CD4-positive, alpha-beta T cell treated with Interleukin-17A for 4 hours (primary cell): Measurements from ENCODE around the gene IQSEC1.

Source experiments
- DNase-seq: peaks from one replicate; pipeline ENCODE4 v3.0.0-alpha.2; 2020; ENCODE audit warnings: mixed read lengths

IQSEC1 gene

DNA sequence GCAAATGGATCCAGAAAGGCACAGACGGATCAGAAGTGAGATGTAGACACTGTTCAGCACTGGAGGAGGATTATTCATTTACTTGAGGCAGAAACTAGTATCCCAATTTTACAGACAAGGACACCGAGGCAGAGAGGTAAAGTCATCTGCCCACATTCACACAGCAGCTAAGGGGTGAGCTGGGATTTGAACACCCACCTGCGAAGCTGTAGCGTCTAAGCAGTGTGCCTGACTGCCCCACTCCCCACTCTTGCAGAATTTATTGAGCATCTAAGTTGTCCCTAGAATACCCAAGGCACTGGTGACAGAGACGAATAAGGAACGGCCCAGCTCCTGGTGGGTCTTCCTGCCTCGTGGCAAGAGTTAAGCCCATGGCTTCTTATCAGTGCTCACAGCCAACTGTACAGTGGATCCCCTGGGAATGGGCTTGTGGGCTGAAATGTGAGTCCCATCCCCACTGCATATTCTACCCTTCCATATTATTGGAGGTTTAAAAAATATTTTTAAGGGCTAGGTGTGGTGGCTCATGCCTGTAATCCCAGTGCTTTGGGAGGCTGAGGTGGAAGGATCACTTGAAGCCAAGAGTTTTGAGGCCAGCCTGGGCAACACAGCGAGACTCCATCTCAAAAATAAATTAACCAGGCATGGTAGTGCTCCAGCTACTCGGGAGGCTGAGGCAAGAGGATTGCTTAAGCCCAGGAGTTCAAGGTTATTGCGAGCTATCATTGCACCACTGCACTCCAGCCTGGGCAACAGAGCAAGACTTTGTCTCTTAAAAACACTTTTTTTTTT is 77.6 kb downstream of the IQSEC1 start:
- DNase-seq: no peak

DNA sequence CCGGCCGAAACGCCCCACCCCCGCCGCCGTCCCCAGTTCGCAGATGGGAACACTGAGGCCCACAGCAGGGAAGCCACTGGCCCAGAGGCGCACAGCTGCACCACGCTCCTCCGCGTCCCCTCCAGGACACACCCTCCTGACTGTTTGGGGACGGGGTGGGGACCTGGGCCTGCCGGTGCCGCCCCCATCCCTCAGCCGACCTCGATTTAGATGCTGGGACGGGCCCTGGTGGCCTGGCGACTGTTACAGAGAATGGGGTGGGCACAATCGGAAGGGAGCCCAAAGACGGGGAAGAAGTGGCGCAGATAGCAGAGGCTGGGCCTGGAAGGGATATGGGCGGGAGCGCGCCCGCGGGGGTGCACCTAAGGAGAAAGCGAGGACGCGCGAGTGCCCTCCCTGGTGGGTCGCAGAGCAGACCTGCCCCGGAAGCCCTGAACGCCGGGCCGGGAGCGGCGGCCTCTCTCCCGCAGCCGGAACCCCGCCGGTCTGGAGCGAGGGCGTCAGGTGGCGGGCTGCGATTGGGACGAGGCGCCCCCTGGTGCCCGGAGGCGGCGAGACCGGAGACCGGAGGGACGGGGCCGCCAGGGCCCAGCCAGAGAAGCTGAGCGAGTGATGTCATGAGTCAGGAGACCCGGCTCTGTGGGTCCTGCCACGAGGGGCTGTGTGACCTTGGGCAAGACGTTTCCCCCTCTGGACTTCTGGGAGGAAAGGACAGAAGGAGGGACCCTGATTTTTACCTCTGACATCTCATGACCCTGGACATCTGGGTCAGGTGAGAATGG is 78.4 kb downstream of the IQSEC1 start:
- DNase-seq: peak; percentile 90

DNA sequence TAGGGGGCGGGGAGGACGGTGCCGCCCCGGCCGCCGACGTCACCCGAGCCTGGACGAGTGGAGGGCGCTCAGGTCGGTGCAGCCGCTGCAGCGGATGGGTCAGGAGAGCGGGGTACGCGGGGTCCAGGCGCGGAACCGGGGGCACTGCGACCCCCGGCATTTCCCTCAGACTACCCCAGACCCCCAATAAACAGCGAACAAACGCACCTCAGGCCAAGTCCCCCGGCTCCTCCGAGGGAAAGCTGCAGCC is 78.9 kb downstream of the IQSEC1 start:
- peak; percentile 41 for DNase-seq

DNA sequence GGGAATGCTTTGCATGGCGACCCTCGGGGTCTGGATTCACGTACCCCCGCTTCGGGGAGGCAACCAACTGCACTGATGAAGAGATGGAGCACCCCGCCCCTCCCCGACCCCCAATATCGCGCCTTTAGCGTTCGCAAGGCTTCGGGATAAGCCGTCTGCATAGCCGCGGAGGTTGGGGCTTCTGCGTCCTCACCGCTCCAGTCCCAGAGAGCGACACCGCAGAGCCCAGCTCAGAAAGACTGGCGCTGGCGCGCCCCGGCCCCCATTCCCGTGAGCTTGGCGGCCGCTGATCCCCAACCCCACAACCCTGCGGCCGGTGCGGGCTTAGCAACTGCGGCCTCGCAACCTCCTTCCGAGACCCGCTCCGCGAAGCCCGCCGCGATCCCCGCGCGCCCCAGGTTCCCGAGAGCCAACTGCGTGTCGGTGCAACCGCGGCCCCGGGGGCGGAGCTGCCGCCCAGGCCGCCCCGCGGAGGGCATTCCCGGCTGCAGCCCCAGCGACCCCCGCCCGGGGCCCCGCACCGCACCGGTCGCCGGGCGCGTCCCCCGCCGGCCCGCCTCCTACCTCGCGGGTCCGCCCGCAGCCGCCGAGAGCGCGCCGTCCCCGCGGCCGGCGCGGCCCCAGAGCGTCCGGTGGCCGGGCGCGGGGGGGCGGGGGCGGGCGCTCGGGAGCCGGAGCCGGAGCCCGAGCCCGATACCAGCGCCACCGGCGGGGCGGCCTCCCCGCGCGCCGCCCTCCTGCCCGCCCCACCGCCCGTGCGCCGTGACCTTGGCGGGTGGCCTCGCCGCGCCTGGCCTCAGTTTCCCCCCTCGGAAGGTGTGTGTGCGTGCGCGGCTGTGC is 79.5 kb downstream of the IQSEC1 start:
- peak; percentile 40 for DNase-seq

DNA sequence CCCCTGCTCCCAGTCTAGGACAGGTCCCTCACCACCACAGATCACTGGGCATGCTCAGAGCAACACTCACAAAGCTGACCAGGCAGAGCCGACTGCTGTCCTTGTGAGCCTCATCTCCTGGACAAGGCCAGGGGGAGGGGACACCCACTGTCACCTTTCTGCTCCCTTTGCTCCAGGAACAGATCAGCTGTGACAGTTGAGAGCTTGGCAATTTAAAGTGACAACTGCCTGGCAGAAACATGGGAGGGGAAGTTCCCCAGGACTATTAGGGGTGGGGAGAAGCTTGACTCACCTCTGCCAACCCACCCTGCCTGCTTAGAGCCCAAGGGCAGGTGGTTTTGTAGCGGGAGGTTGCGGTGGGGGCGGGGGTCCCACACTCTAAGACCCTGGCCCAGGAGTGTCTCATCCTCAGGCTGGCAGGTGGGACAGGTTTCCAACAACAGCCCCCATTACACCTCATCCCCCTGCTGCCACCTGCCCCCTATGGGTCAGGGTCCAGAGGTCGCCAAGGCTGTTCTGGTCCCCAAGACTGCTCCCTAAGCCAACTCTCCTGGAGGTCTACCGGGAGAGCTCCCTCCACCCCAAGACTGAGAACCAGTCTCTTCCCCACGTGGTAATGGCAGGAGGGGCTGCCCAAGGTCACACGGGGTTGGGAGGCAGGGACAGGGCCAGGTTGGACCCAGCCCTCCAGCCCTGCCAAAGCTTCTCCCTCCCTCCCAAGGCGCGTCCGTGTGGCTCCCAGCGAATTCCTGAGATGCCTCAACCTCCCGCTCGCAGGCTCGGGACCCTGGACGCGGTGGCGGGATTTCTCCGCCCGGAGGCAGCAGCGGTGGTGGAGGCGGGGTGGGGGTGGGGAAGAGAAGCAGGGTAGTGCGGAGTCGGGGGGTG is 80.4 kb downstream of the IQSEC1 start:
- no peak for DNase-seq

DNA sequence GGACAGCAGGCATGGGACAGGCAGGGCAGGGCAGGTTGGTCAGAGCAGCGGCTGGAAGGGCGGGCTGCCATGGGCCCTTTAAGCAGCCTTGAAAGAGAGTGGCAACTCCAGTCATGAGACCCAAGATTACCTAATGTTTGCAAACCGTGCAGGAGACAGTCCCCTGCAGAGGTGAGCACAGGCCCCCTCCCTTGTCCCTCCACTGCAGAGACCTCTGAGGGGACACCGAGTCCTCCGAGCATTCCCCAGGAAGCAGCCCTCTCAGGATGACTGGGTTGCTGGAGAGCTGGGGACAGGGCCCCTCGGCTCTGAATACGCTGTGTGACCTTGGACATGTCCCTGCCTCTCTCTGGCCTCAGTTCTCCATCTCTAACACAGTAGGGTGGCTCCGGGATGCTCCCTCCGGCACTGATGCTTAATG is 81.4 kb downstream of the IQSEC1 start:
- no peak for DNase-seq

DNA sequence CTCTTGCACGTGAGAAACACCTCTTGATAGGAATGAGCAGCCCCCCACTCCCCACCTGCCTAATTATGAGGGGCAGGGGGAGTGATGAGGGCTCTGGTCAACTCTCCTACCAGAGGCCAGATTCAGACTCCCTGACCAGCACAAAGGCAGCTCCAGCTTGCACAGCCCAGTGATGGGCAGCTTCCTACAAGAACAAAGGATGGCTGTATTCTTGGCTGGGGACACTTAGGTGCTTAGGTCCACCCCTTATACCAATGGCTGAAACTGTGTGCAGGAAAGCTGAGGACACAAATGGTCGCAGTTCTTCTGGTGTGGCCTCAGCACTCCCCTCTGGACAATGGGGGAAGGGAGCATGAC is 81.8 kb downstream of the IQSEC1 start:
- DNase-seq: no peak

DNA sequence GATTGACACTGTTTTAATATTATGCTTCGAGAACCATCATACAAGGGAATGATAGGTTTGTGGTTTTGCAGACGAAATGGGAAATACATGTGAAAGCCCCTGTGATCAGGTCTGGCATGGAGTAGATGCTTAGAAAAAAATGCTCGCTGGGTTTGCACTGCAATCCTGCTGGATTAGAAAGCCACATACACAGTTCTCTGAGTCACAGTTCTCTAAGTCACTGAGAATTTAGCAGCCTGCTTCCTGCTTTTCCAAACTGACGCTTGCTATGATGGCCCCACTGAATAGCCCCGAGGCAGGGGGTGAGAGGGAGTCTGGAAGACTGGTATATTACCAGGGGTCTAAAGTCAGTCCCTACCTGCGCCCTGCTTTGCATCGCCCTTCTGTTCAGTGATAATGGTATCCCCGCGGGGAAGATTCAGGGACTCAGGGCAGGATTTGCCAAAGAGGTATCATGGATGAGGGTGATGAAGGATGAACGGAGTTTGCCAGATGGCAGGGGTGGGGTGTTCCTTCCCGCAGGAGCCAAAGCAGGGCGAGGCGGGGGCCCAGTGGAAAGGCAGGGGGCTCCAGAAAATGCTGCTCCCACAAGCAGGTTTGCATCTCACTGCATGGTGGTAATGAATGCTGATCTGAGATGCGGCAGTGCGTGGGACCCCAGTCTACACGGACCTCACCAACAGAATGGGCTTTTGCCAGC is 82.3 kb downstream of the IQSEC1 start:
- no peak for DNase-seq

DNA sequence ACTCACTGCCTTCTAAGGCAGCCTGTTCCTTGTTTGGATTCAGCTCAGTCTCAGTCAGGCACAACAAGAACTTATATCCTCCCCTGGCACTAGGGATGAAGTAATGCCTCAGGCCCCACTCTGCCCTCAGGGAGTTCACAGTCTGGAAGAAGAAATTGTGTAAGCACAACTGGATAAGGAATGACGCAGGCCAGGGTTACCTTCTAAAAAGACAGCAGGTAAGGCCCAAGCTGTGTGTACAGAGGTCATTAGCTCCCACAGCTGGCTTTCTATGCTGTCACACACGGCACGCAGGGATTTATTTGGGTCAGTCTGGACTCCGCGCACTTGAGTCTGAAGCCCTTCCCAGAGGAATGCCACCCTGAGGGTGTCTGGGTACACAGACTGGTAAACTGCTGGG is 82.9 kb downstream of the IQSEC1 start:
- no peak for DNase-seq

DNA sequence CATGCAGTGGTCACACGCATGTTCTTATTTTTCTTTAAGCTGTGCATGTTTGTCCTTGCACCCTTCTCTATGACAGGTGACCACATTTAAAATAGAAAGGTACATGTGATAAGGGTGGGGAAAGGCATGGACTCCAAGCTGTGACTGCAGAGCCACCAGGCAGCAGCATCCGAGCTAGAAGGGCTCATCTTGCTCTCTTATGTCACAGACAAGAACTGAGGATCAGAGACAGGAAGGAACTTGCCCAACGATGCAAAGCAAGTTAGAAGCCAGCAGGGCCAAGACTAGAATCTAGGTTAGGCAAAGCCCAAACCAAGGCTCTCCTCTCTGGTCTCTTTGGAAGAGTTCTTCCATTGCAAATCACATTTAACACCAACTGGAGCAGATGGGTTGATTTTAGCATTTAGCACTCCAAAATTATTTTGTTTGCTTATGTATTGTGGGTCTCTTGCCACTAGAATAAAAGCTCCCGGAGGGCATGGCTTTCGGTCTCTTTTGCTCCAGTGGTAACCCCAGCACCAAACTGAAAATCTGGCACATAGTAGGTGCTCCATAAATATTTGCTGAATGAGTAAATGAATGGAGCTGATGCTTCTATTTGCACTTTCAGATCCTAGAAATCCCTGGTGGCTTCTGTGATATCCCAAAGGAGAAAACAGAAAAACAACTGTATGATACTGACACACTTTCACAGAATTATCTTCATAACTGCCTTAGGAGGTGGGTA is 84.3 kb downstream of the IQSEC1 start:
- no peak for DNase-seq

DNA sequence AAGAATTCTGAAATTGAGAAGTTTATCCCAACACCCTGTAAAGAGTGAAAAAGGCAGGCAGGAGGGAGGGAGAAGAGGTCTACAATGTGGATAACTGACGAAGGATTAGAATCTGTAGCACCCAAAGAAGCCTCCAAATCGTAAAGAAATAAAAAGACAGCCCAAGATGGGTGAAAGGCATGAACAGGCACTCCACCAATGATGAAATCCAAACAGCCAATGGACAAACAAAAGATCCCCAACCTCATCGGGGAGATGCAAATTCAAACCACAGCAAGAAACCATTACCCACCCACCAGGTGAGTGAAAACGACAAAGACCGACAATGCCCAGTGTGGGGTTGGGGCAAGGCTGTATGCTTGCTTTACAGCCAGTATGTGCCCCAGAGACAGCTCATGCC is 85.6 kb downstream of the IQSEC1 start:
- DNase-seq: no peak

DNA sequence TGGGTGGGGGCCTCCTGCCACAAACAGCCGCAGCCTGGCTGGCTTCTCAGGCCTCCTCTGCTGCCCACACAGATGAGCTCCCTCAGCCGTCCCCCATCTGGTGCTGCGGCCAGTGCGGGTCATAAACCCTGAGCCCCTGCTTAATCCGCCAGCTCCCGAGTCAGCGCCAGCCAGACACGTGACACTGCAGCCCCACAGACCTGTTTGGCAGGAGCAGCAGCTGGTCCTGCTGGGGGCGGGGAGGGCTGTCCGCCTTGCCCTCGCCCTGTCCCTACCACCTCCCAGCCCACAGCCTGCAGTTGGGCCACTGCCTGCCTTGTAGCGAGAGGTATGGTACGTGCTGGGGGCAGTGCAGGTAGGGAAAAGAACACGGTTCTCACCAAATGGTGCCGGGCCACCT is 86.2 kb downstream of the IQSEC1 start:
- DNase-seq: no peak

DNA sequence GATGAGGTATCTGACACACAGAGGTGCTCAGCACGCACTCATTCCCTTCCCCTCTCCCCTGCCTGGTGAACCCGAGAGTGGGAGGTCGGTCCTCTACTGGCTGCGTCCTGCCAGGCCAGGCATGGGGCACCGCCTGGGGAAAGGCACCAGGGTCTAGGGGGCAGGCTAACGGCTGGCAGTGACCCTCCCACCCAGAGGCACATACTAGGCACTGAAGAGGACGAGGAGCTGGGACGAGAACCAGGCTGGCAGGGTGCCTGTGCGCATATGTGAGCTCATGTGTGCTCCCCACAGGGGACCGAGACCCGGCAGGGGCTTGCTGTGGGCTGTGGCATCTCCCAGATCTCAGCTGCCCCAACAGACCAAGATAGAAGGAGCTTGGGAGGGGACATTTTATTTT is 86.7 kb downstream of the IQSEC1 start:
- DNase-seq: no peak

DNA sequence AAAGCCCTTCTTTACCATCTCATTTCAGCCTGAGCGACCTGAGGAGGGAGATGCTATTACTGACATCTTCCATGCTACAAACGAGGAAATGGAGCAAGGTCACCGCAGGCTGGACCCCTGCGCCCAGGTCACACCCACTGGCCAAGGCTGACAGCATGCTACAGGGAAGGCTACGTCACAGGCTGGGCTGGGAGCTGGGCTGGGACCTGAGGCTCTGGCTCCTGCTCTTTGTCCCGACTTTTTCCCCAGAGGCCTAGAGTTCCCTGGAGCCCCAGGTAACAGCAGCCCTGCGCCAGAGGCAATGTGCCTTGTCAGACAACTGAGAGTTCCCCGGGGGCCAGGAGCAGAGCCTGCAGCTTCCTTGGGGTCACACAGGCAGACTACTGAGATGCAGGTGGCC is 87.2 kb downstream of the IQSEC1 start:
- DNase-seq: no peak

DNA sequence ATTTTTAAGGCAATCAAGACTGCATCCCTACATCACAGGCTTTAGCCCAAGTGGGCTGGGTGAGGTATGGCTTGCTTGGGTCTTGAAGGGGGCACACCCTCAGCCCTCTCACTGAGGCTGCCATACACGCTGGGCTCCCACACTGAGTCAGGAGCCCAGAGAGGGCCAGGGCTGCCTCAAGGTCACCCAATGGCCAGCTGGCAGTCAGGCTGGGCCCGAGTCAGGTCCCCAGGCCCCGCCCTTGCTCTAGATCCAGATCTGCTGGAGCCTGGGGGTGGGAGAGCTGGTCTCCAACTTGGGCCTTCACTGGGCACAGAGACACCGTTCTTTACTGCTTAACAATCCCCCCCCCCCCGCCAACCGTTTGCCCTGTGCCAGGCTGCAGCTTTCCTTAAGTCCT is 88.1 kb downstream of the IQSEC1 start:
- DNase-seq: no peak

DNA sequence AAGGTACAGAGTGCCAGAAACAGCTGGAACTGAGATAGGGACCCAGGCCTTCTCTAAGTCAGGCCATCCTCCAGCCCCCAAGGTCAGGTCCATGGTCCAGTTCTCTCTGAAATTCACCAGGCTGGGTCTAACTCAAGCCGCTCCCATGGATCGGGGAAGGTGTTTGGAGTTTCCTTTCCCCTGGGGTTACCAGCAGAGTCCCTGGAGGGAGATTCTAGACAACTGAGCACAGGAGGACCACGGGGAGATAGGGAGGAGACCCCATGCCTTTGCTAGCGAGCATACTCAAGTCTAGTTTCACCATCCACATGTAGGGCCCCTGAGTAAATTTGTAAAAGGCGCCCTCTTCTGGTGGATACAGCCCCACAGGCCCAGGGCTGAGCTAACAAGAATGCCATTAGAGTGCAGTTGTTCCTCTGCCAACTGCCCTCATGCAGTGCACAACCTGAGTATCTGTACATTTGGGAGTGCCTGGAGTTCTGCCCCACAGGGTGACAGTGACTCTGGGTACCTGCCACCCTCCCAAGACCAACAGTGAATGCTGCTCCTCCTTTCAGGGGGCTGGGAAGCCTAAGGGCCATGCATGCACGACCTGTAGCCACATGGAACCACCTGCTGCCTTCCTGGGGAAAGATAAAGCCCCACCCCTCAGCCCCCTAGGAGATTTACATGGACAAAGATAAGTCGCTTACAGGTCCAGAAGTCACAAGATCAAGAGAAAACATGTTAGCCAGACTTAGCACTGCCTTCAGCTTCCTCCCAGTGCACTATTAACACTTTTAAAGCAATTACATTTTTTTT is 89.0 kb downstream of the IQSEC1 start:
- peak; percentile 70 for DNase-seq

DNA sequence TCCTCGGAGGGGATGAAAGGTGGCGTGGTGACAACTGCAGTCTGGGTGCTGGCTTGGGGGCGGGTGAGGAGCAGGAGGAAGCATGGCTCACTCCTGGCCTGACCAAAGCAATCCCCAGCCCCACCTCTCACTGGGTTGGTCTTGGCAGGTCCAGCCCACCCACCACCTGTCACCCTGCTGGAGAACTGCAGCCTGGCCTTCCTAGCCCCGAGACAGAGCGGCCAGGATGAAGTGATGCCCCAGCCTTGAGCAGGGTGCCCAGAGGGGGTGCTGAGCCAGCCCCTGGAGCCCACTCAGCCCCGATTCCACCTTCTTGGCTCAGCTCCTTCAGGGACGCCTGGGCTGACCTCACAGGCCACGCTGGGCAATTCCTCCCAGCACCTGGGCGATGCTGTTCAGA is 89.9 kb downstream of the IQSEC1 start:
- no peak for DNase-seq

DNA sequence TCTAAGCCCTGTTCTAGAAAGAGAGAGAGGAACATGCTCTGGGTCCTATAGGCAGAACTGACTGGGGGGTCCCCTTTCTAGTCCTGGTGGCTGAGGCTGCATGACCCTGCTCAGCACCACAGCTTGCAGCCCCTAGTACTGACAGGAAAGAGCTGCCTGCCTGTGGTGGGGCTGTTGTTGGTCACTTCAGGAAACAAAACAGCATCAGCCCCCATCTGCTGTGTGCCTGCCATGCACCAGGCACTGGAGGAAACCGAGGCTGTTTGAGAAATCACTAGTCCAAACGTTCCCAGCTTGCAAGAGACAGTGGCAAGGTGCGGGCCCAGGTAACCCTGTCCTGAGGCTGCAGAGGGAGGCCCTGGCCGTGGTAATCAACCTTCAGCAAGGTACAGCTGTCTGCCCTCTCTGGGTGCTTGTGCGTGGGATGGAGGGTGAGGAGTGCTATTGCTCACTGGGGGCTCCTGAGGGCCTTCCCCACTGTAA is 90.6 kb downstream of the IQSEC1 start:
- DNase-seq: no peak

DNA sequence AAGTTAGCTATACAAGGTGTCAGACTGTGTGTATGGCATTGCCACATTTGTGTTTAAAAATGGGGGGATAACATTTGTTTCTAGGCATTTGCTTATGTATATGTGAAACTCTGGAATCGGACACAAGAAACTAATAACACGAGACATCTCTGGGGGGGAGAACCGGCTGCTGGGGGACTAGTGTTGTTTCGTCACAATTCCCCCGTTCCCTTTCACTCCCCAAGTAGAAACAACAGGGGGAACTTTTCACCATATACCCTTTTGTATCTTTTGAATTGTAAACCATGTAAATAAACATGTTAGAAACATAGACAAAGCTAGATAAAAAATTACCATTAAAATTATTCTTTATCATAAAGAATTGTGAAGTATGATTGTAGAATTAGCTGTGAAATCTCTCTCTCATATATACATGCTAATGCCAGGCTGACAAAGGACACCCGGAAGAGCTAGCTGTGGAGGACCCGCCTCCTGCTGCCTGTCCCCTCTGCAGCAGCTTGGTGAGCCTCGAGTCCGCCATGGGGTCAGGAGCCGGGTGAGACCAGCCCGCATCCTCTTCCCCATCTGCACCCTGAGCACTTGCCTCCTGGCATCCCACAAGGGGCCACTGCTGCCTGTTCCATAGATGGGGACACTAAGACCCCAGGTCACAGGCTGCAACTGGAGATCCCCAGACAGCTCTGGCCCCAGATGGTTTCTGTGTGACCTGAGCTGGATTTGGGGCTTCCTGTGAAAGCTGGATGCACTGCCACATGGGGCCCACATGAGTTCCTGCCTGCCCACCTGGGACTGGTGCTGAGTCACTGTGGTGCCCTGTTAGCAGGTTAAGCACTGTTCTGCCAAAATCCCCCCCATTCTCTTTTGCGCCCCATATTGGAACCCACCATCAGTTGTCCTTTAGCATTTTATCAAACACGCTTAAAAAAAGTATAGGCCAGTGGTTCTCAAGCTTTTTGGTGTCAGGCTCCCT is 91.6 kb downstream of the IQSEC1 start:
- DNase-seq: no peak
